PC-3 (cell line): Measurements from ENCODE around the gene IRAK1. TPM values are rescaled to one million over a fixed set of nuclear protein-coding genes. Genes with fewer than 3 reads are reported as not detected.

ENCODE experiments used
- ATAC-seq: fragments of 200-7000 bp; cut with Tn5 transposase; 2 replicates; pipeline ENCODE4 v1.9.1; 2020; ENCODE audit warnings: mild to moderate bottlenecking, moderate library complexity
- BruUV-seq: library from RNA; stranded (reverse); fragments of 400-500 nt; replicated peaks from 2 replicates; lab custom pipeline; 2021; lab: Mats Ljungman, UMichigan
- CTCF ChIA-PET: fragments of 300-600 bp; sonication (Branson Sonifier 250); formaldehyde crosslinking; loops from one replicate; lab custom pipeline; 2022; ENCODE audit warnings: antibody characterized with exemption; lab: Charles Lee
- POLR2A ChIA-PET: fragments of 300-600 bp; sonication (Branson Sonifier 250); formaldehyde crosslinking; loops from one replicate; lab custom pipeline; 2022; ENCODE audit warnings: antibody characterized with exemption; ENCODE audit not compliant: unreplicated experiment; lab: Charles Lee
- DNase-seq: peaks from one replicate; pipeline ENCODE4 v3.0.0-alpha.2; 2015
- H2AFZ ChIP-seq: fragments of 300-600 bp; sonication (generic); 2 replicates; pipeline ENCODE4 v1.6.0; 2016; ENCODE audit warnings: antibody characterized with exemption, low read length
- H3F3A ChIP-seq: fragments of 300-600 bp; sonication (generic); one replicate; pipeline ENCODE4 v1.6.0; 2017; ENCODE audit warnings: antibody characterized with exemption, low read length, control low read depth, mild to moderate bottlenecking; ENCODE audit not compliant: unreplicated experiment
- H3K27ac ChIP-seq: fragments of 300-600 bp; sonication (generic); 2 replicates; pipeline ENCODE4 v1.5.1; 2016; ENCODE audit warnings: mild to moderate bottlenecking, low read length
- H3K27me3 ChIP-seq: fragments of 300-600 bp; sonication (generic); 2 replicates; pipeline ENCODE4 v1.6.1; 2016; ENCODE audit warnings: low read length, mixed read lengths
- H3K36me3 ChIP-seq: fragments of 300-600 bp; sonication (generic); 2 replicates; pipeline ENCODE4 v1.6.1; 2016; ENCODE audit warnings: low read depth, mixed run types, low read length, mixed read lengths
- H3K4me1 ChIP-seq: fragments of 300-600 bp; sonication (generic); 2 replicates; pipeline ENCODE4 v1.5.1; 2016; ENCODE audit warnings: low read length; ENCODE audit not compliant: insufficient read depth
- H3K4me2 ChIP-seq: fragments of 300-600 bp; sonication (generic); 2 replicates; pipeline ENCODE4 v1.6.0; 2016; ENCODE audit warnings: low read length
- H3K4me3 ChIP-seq: fragments of 300-600 bp; sonication (generic); 2 replicates; pipeline ENCODE4 v1.5.1; 2016; ENCODE audit warnings: mild to moderate bottlenecking, low read length, mixed read lengths
- H3K79me2 ChIP-seq: fragments of 300-600 bp; sonication (generic); 2 replicates; pipeline ENCODE4 v1.6.1; 2017; ENCODE audit warnings: low read length, mixed read lengths
- H3K9ac ChIP-seq: fragments of 300-600 bp; sonication (generic); 2 replicates; pipeline ENCODE4 v1.6.0; 2016; ENCODE audit warnings: mild to moderate bottlenecking, low read length
- H3K9me2 ChIP-seq: fragments of 300-600 bp; sonication (generic); replicated peaks from 2 replicates; pipeline ENCODE4 v1.6.1; 2016; ENCODE audit warnings: mixed run types, low read length, mixed read lengths
- H3K9me3 ChIP-seq: fragments of 300-600 bp; sonication (generic); 2 replicates; pipeline ENCODE4 v1.6.1; 2016; ENCODE audit warnings: low read length, mixed read lengths
- H4K20me1 ChIP-seq: fragments of 300-600 bp; sonication (generic); 2 replicates; pipeline ENCODE4 v1.6.1; 2016; ENCODE audit warnings: low read length, mixed read lengths
- CTCF ChIP-seq: fragments of 300-600 bp; sonication (generic); conservative IDR thresholded peaks from 2 replicates; pipeline ENCODE4 v1.5.1; 2017; ENCODE audit warnings: antibody characterized with exemption, low read depth, mild to moderate bottlenecking, low read length
- EZH2 ChIP-seq: fragments of 300-600 bp; sonication (generic); IDR thresholded peaks from one replicate; pipeline ENCODE4 v1.6.1; 2017; ENCODE audit warnings: antibody characterized with exemption, mild to moderate bottlenecking, low read length; ENCODE audit not compliant: unreplicated experiment
- EZH2phosphoT487 ChIP-seq: fragments of 300-600 bp; sonication (generic); IDR thresholded peaks from 2 replicates; pipeline ENCODE4 v1.6.1; 2018; ENCODE audit warnings: mild to moderate bottlenecking, antibody characterized with exemption, low read length, borderline replicate concordance
- intact Hi-C: fragments of 100-400 bp; cut with micrococcal nuclease; formaldehyde crosslinking; loops from 2 replicates; pipeline ENCODE4 v1.9.0; 2023
- total RNA-seq: library from RNA; depleted of rRNA; stranded (reverse); fragments of >200 nt; gene quantifications from 2 replicates; pipeline ENCODE4 v1.2.3, GENCODE V29; 2014

Gene IRAK1
- total RNA-seq, 1 experiment from 2014 or later, result 366 TPM

DNA sequence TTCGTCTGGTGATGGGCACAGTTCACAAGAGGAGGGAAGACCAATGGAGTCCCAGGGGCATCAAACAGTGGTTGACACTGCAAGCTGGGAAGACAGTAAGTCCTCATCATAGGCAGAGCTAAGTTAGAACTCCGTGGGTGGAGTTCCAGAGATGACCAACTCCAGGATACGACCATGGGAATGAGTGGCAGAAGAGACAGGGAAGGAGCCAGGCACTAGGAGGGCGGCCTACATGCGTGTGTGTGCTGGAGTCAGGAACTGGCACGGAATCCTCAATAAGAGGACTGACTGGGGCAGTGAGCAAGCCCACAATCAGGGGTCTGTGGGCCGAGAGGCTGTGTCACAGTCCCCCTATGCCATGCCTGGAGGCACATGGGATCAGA is 30.4 kb upstream of the IRAK1 start:
- no peak overlapping the region for H3K27ac ChIP-seq
- no peaks in the 10 kb centered on the region for H3K9me2 ChIP-seq
- H3K4me2 ChIP-seq, result no peak overlapping the region
- H3K79me2 ChIP-seq, result peaks cover 39% of the 10 kb centered on the region
- DNase-seq, result no peak
- H3F3A ChIP-seq, result no peaks in the 10 kb centered on the region
- no peaks in the 10 kb centered on the region for H3K4me1 ChIP-seq
- no peak for ATAC-seq
- H3K36me3 ChIP-seq, result no peaks in the 10 kb centered on the region; the same call in 1 of the 2 replicates
- no peaks in the 10 kb centered on the region for H4K20me1 ChIP-seq
- ChIA-PET POLR2A (no interaction called here), CTCF (no interaction called here)
- TF ChIP-seq EZH2phosphoT487, result no peak
- no peak for TF ChIP-seq CTCF
- TF ChIP-seq EZH2, result no peak
- H2AFZ ChIP-seq, result no peak overlapping the region
- no peaks in the 10 kb centered on the region for H3K27me3 ChIP-seq
- no TSS peak for BruUV-seq
- H3K9me3 ChIP-seq, result no peaks in the 10 kb centered on the region
- H3K9ac ChIP-seq, result no peak overlapping the region
- no peak overlapping the region for H3K4me3 ChIP-seq
- intact Hi-C loops, result no loop called here

GRCh38 chrX:154049209-154050112 is 29.8 kb upstream of the IRAK1 start:
- Histone ChIP-seq H4K20me1 (no peaks in the 10 kb centered on the region), H3K36me3 (no peaks in the 10 kb centered on the region; the same call in 1 of the 2 replicates), H3K27ac (no peak overlapping the region), H3K27me3 (no peaks in the 10 kb centered on the region), H3K9me2 (no peaks in the 10 kb centered on the region), H3K79me2 (peaks cover 45% of the 10 kb centered on the region), H3K4me1 (no peaks in the 10 kb centered on the region), H3K4me2 (no peak overlapping the region), H3F3A (no peaks in the 10 kb centered on the region), H3K4me3 (no peak overlapping the region), H2AFZ (no peak overlapping the region), H3K9me3 (no peaks in the 10 kb centered on the region), H3K9ac (no peak overlapping the region)
- ChIA-PET POLR2A (no interaction called here), CTCF (no interaction called here)
- ATAC-seq (no peak), DNase-seq (no peak)
- intact Hi-C loops, result no loop called here
- TF ChIP-seq EZH2 (no peak), CTCF (no peak), EZH2phosphoT487 (no peak)
- BruUV-seq, result no TSS peak

GRCh38 chrX:154048398-154048797 is 28.7 kb upstream of the IRAK1 start:
- CTCF ChIA-PET, result no interaction called here
- no peak for TF ChIP-seq CTCF
- no peak for TF ChIP-seq EZH2
- TF ChIP-seq EZH2phosphoT487, result no peak
- Histone ChIP-seq H3K27me3 (no peaks in the 10 kb centered on the region), H3K4me3 (no peak overlapping the region), H3F3A (no peaks in the 10 kb centered on the region), H3K4me1 (no peaks in the 10 kb centered on the region), H3K27ac (no peak overlapping the region), H3K36me3 (no peaks in the 10 kb centered on the region; the same call in 1 of the 2 replicates), H4K20me1 (no peaks in the 10 kb centered on the region), H2AFZ (no peak overlapping the region), H3K4me2 (no peak overlapping the region), H3K9me2 (no peaks in the 10 kb centered on the region), H3K9me3 (no peaks in the 10 kb centered on the region), H3K9ac (no peak overlapping the region), H3K79me2 (peaks cover 49% of the 10 kb centered on the region)
- DNase-seq (no peak), ATAC-seq (no peak)
- BruUV-seq, result no TSS peak
- intact Hi-C loops, result no loop called here
- POLR2A ChIA-PET, result no interaction called here
